ENCODE data around the gene PRR4.

Gene PRR4, protein sequence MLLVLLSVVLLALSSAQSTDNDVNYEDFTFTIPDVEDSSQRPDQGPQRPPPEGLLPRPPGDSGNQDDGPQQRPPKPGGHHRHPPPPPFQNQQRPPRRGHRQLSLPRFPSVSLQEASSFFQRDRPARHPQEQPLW

GRCh38 chr12:10849425-10849878, at the start of gene PRR4:
Gene PRR4 (minus strand): TSS chr12:10849475. CDS start chr12:10849437, 38 bp downstream.
- no peak within 1 kb of the TSS for H3K27ac ChIP-seq
- TF ChIP-seq ZFX (IDR thresholded peaks at IDR 0.05), result no peak
- TF ChIP-seq, protein P1, sequence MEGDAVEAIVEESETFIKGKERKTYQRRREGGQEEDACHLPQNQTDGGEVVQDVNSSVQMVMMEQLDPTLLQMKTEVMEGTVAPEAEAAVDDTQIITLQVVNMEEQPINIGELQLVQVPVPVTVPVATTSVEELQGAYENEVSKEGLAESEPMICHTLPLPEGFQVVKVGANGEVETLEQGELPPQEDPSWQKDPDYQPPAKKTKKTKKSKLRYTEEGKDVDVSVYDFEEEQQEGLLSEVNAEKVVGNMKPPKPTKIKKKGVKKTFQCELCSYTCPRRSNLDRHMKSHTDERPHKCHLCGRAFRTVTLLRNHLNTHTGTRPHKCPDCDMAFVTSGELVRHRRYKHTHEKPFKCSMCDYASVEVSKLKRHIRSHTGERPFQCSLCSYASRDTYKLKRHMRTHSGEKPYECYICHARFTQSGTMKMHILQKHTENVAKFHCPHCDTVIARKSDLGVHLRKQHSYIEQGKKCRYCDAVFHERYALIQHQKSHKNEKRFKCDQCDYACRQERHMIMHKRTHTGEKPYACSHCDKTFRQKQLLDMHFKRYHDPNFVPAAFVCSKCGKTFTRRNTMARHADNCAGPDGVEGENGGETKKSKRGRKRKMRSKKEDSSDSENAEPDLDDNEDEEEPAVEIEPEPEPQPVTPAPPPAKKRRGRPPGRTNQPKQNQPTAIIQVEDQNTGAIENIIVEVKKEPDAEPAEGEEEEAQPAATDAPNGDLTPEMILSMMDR (conservative IDR thresholded peaks at IDR 0.05), result no peak

GRCh38 chr12:10896854-10897253, 47.6 kb upstream of the PRR4 start:
- H3K27ac ChIP-seq, result no peak overlapping the region
- TF ChIP-seq, protein P1 (conservative IDR thresholded peaks at IDR 0.05), result no peak
- no peak for TF ChIP-seq ZFX (IDR thresholded peaks at IDR 0.05)

- H3K27ac ChIP-seq, result no peak overlapping the region
- TF ChIP-seq, protein P1 (conservative IDR thresholded peaks at IDR 0.05), result no peak
- TF ChIP-seq ZFX (IDR thresholded peaks at IDR 0.05), result no peak
These were observed 42.7 kb upstream of the PRR4 start for GRCh38 chr12:10891937-10892336.

DNA sequence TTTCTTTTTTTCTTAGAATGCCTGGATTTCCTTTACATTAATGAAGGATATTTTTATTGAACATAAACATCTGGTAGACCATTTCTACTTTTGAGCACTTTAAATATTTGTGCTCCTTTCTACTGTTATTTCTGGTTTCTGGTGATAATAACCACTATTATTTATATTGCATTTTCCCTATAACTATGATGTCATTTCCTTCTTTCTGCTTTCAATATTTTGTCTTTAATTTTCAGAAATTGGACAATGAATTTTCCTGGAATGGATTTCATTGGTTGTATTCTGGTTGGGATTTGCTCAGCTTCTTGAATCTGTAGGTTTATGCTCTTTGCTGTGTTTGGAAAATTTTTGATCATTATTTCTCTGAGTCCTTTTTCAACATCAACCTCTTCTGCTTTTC, 40.0 kb upstream of the PRR4 start:
- TF ChIP-seq ZFX (IDR thresholded peaks at IDR 0.05), result no peak
- TF ChIP-seq, protein P1 (conservative IDR thresholded peaks at IDR 0.05), result no peak
- H3K27ac ChIP-seq, result no peak overlapping the region

DNA sequence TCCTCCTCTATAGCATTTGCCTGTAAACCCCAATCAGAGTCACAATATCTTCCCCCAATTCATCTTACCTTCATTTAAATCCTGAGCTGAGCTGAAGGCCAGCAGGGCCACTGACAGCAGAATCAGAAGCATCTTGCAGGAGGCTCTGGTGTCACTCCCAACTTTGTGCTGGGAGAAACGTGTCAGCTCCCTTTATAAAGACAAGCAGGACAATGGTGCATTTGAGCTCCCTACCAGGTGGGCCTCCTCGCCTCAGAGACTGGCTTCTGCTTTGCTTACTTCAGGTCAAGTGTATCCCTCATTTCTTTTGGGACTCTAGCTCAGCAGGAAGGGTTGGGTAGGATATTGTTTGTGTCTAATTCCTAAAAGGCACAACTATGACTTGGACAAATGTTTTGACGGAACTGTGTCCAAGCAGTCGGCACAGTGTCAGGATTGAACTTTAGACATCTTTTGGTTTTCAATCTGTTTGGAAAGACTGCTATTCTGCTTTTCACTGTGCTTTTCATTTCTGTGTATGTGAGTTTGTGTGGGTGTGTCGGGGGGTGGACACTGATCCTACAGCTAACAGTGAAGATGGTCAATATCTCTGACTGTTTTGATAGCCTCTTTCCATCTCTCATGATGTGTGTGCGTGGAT, 34.9 kb upstream of the PRR4 start, which contains the start of gene PRH1:
Gene PRH1, minus strand, starts transcription at position 170 of the 640 bp plus-strand sequence. Its CDS starts 38 bp downstream, at position 132.
- no peak within 1 kb of the TSS for H3K27ac ChIP-seq
- TF ChIP-seq, protein P1 (conservative IDR thresholded peaks at IDR 0.05), result no peak
- no peak for TF ChIP-seq ZFX (IDR thresholded peaks at IDR 0.05)

- TF ChIP-seq, protein P1 (conservative IDR thresholded peaks at IDR 0.05), result no peak
- no peak for TF ChIP-seq ZFX (IDR thresholded peaks at IDR 0.05)
- H3K27ac ChIP-seq, result no peak overlapping the region
These were observed 24.1 kb upstream of the PRR4 start for GRCh38 chr12:10873378-10873777.

DNA sequence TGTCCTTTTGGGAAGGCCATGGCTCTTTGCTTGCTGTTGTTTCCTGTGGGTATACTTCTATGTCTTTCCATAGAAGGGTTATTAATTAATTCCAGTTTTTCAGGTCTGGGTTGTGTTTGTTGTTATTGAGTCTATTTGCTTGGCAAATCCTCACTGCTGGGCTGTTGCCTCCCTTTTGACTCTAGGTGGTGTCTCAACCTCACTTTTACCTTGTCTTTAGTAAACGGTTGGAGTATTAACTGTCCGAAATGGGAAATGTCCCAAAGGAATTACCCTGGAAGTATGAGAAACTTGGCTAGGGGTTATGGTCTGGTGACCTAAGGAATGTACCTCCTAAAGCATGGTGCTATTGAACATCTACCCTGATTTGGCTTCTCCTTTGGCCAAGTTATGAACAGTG, 18.1 kb upstream of the PRR4 start:
- H3K27ac ChIP-seq, result no peak overlapping the region
- no peak for TF ChIP-seq ZFX (IDR thresholded peaks at IDR 0.05)
- TF ChIP-seq, protein P1 (conservative IDR thresholded peaks at IDR 0.05), result peak; percentile 66

Measured in C4-2B (cell line).